WTC11 (cell line): ENCODE results near the gene MLH3. TPM values are rescaled to one million over a fixed set of nuclear protein-coding genes. Genes with fewer than 3 reads are reported as not detected.

Experiments
- ATAC-seq: fragments of 200-7000 bp; cut with Tn5 transposase; 2 replicates; pipeline ENCODE4 v1.10.0; 2021; ENCODE audit warnings: mild to moderate bottlenecking, moderate library complexity
- CTCF ChIA-PET: fragments of 300-600 bp; sonication (Branson Sonifier 250); formaldehyde crosslinking; loops from one replicate; lab custom pipeline; 2021; ENCODE audit warnings: antibody characterized with exemption; lab: Charles Lee
- POLR2A ChIA-PET: fragments of 350-600 bp; sonication (Branson Sonifier 250); formaldehyde crosslinking; loops from one replicate; lab custom pipeline; 2021; ENCODE audit warnings: antibody characterized with exemption; lab: Charles Lee
- DNase-seq: peaks from one replicate; pipeline ENCODE4 v3.0.0; 2021; ENCODE audit warnings: low spot score
- H3K27ac Mint-ChIP-seq: 2 replicates; pipeline ENCODE4 v1.8.0; 2021; ENCODE audit warnings: mixed read lengths
- H3K27me3 Mint-ChIP-seq: 2 replicates; pipeline ENCODE4 v1.8.0; 2021; ENCODE audit warnings: low read depth, mild to moderate bottlenecking, moderate library complexity, mixed read lengths
- H3K36me3 Mint-ChIP-seq: 2 replicates; pipeline ENCODE4 v1.8.0; 2021; ENCODE audit warnings: mixed read lengths
- H3K4me1 Mint-ChIP-seq: 2 replicates; pipeline ENCODE4 v1.8.0; 2022; ENCODE audit warnings: mixed read lengths
- H3K4me3 Mint-ChIP-seq: 2 replicates; pipeline ENCODE4 v1.8.0; 2021; ENCODE audit warnings: mild to moderate bottlenecking, moderate library complexity, mixed read lengths
- H3K9me3 Mint-ChIP-seq: 2 replicates; pipeline ENCODE4 v1.8.0; 2021; ENCODE audit warnings: mixed read lengths
- CBFB ChIP-seq: sonication (generic); formaldehyde crosslinking; IDR thresholded peaks from 2 replicates; pipeline ENCODE4 v1.8.1; 2022; ENCODE audit warnings: mild to moderate bottlenecking, low read depth, missing genetic modification reagents
- ELF4 ChIP-seq: sonication (generic); formaldehyde crosslinking; IDR thresholded peaks from 2 replicates; pipeline ENCODE4 v1.8.1; 2022; ENCODE audit warnings: low read depth, mild to moderate bottlenecking, moderate library complexity, missing genetic modification reagents
- FOXJ3 ChIP-seq: sonication (generic); formaldehyde crosslinking; IDR thresholded peaks from 2 replicates; pipeline ENCODE4 v1.9.0; 2021; ENCODE audit warnings: missing genetic modification reagents, mild to moderate bottlenecking, borderline replicate concordance
- FOXP1 ChIP-seq: sonication (generic); formaldehyde crosslinking; IDR thresholded peaks from 2 replicates; pipeline ENCODE4 v1.8.0; 2022; ENCODE audit warnings: missing genetic modification reagents, mild to moderate bottlenecking, moderate library complexity, borderline replicate concordance
- NFYB ChIP-seq: sonication (generic); formaldehyde crosslinking; conservative IDR thresholded peaks from 2 replicates; pipeline ENCODE4 v1.8.0; 2022; ENCODE audit warnings: low read depth, missing genetic modification reagents
- NR2C2 ChIP-seq: sonication (generic); formaldehyde crosslinking; IDR thresholded peaks from 2 replicates; pipeline ENCODE4 v1.8.0; 2022; ENCODE audit warnings: mild to moderate bottlenecking, missing genetic modification reagents
- SMAD3 ChIP-seq: sonication (generic); formaldehyde crosslinking; IDR thresholded peaks from 2 replicates; pipeline ENCODE4 v1.8.0; 2022; ENCODE audit warnings: missing genetic modification reagents, mild to moderate bottlenecking, borderline replicate concordance
- TP53 ChIP-seq: sonication (generic); formaldehyde crosslinking; IDR thresholded peaks from 2 replicates; pipeline ENCODE4 v1.8.1; 2023; ENCODE audit warnings: mild to moderate bottlenecking, missing genetic modification reagents
- ZBTB21 ChIP-seq: sonication (generic); formaldehyde crosslinking; IDR thresholded peaks from 2 replicates; pipeline ENCODE4 v1.8.1; 2023; ENCODE audit warnings: mild to moderate bottlenecking, missing genetic modification reagents, borderline replicate concordance
- ZNF532 ChIP-seq: fragments of 250-450 bp; sonication (Bioruptor Pico); IDR thresholded peaks from 2 replicates; pipeline ENCODE4 v1.9.0; 2021; ENCODE audit warnings: mild to moderate bottlenecking, borderline replicate concordance
- ZNF671 ChIP-seq: fragments of 250-450 bp; sonication (Bioruptor Pico); IDR thresholded peaks from 2 replicates; pipeline ENCODE4 v1.8.0; 2021; ENCODE audit warnings: mild to moderate bottlenecking
- total RNA-seq: library from RNA; stranded (reverse); gene quantifications from 3 replicates; pipeline ENCODE4 v1.2.3, GENCODE V29; 2021
- TF ChIP-seq, protein P1 (sequence below): fragments of 250-450 bp; sonication (Bioruptor Pico); IDR thresholded peaks from 2 replicates; pipeline ENCODE4 v1.8.0; 2021; ENCODE audit warnings: mild to moderate bottlenecking
- TF ChIP-seq, protein P2 (sequence below): sonication (generic); formaldehyde crosslinking; IDR thresholded peaks from 2 replicates; pipeline ENCODE4 v1.8.1; 2023; ENCODE audit warnings: mild to moderate bottlenecking, missing genetic modification reagents
- TF ChIP-seq, protein P3 (sequence below): fragments of 250-450 bp; sonication (Bioruptor Pico); IDR thresholded peaks from 2 replicates; pipeline ENCODE4 v1.9.0; 2021; ENCODE audit warnings: moderate library complexity, mild to moderate bottlenecking, inconsistent platforms, borderline replicate concordance
- TF ChIP-seq, protein P4 (sequence below): sonication (generic); formaldehyde crosslinking; IDR thresholded peaks from 2 replicates; pipeline ENCODE4 v1.8.0; 2023; ENCODE audit warnings: missing genetic modification reagents
- TF ChIP-seq, protein P5 (sequence below): sonication (generic); formaldehyde crosslinking; IDR thresholded peaks from 2 replicates; pipeline ENCODE4 v1.8.1; 2023; ENCODE audit warnings: mild to moderate bottlenecking, missing genetic modification reagents, moderate library complexity
- TF ChIP-seq, protein P6 (sequence below): sonication (generic); formaldehyde crosslinking; IDR thresholded peaks from 2 replicates; pipeline ENCODE4 v1.8.1; 2022; ENCODE audit warnings: low read depth, mild to moderate bottlenecking, moderate library complexity, missing genetic modification reagents, borderline replicate concordance
- TF ChIP-seq, protein P7 (sequence below): sonication (generic); formaldehyde crosslinking; conservative IDR thresholded peaks from 2 replicates; pipeline ENCODE4 v1.8.1; 2022; ENCODE audit warnings: mild to moderate bottlenecking, missing genetic modification reagents

MLH3 gene
- total RNA-seq, 1 experiment from 2014 or later, result 16.7 TPM

DNA sequence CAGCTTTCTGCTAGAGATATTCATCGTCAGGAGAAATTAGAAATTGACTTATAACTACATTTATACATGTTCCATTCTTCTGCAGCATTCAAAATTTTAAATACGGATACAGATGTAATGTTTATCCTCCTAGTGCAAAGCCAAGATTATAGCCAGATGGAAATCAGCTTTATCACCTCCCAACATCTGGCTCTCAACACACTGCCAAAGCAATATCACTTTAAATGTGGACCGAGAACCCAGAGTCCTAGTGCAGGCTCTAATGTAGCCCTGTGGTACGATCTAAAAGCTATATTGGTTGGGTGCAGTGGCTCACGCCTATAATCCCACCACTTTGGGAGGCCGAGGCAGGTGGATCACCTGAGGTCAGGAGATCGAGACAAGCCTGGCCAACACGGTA, 6.5 kb downstream of the MLH3 start:
- no peak for ATAC-seq
- Mint-ChIP-seq H3K9me3 (no peaks in the 10 kb centered on the region), H3K4me3 (no peak overlapping the region), H3K4me1 (no peaks in the 10 kb centered on the region; the same call in 1 of the 2 replicates), H3K27ac (no peak overlapping the region), H3K36me3 (peaks cover 19% of the 10 kb centered on the region), H3K27me3 (no peaks in the 10 kb centered on the region)
- CTCF ChIA-PET, result interaction anchor here (0.7 kb wide), 1 partner anchor 184 kb away, joined by 3 read pairs; no protein-coding TSS in a partner anchor
- POLR2A ChIA-PET, result no interaction called here
- TF ChIP-seq NR2C2 (CRISPR knock-in tag), result no peak
- TF ChIP-seq, protein P1, sequence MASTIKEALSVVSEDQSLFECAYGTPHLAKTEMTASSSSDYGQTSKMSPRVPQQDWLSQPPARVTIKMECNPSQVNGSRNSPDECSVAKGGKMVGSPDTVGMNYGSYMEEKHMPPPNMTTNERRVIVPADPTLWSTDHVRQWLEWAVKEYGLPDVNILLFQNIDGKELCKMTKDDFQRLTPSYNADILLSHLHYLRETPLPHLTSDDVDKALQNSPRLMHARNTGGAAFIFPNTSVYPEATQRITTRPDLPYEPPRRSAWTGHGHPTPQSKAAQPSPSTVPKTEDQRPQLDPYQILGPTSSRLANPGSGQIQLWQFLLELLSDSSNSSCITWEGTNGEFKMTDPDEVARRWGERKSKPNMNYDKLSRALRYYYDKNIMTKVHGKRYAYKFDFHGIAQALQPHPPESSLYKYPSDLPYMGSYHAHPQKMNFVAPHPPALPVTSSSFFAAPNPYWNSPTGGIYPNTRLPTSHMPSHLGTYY, result no peak
- TF ChIP-seq, protein P2, sequence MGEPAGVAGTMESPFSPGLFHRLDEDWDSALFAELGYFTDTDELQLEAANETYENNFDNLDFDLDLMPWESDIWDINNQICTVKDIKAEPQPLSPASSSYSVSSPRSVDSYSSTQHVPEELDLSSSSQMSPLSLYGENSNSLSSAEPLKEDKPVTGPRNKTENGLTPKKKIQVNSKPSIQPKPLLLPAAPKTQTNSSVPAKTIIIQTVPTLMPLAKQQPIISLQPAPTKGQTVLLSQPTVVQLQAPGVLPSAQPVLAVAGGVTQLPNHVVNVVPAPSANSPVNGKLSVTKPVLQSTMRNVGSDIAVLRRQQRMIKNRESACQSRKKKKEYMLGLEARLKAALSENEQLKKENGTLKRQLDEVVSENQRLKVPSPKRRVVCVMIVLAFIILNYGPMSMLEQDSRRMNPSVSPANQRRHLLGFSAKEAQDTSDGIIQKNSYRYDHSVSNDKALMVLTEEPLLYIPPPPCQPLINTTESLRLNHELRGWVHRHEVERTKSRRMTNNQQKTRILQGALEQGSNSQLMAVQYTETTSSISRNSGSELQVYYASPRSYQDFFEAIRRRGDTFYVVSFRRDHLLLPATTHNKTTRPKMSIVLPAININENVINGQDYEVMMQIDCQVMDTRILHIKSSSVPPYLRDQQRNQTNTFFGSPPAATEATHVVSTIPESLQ (CRISPR knock-in tag), result no peak
- TF ChIP-seq, protein P3, sequence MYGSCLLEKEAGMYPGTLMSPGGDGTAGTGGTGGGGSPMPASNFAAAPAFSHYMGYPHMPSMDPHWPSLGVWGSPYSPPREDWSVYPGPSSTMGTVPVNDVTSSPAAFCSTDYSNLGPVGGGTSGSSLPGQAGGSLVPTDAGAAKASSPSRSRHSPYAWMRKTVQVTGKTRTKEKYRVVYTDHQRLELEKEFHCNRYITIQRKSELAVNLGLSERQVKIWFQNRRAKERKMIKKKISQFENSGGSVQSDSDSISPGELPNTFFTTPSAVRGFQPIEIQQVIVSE (CRISPR knock-in tag), result no peak
- TF ChIP-seq FOXJ3 (CRISPR knock-in tag), result no peak
- TF ChIP-seq, protein P4, sequence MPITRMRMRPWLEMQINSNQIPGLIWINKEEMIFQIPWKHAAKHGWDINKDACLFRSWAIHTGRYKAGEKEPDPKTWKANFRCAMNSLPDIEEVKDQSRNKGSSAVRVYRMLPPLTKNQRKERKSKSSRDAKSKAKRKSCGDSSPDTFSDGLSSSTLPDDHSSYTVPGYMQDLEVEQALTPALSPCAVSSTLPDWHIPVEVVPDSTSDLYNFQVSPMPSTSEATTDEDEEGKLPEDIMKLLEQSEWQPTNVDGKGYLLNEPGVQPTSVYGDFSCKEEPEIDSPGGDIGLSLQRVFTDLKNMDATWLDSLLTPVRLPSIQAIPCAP, result no peak
- no peak for DNase-seq

GRCh38 chr14:75044322-75044721, 6.9 kb downstream of the MLH3 start:
- Mint-ChIP-seq H3K27me3 (no peaks in the 10 kb centered on the region), H3K27ac (0 out of 2 replicates have a peak overlapping the region, but pooled peaks have one; percentile 54), H3K4me1 (no peaks in the 10 kb centered on the region; the same call in 1 of the 2 replicates), H3K36me3 (peaks cover 18% of the 10 kb centered on the region), H3K9me3 (no peaks in the 10 kb centered on the region), H3K4me3 (no peak overlapping the region)
- TF ChIP-seq, protein P5, sequence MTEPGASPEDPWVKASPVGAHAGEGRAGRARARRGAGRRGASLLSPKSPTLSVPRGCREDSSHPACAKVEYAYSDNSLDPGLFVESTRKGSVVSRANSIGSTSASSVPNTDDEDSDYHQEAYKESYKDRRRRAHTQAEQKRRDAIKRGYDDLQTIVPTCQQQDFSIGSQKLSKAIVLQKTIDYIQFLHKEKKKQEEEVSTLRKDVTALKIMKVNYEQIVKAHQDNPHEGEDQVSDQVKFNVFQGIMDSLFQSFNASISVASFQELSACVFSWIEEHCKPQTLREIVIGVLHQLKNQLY (CRISPR knock-in tag), result no peak
- TF ChIP-seq, protein P6, sequence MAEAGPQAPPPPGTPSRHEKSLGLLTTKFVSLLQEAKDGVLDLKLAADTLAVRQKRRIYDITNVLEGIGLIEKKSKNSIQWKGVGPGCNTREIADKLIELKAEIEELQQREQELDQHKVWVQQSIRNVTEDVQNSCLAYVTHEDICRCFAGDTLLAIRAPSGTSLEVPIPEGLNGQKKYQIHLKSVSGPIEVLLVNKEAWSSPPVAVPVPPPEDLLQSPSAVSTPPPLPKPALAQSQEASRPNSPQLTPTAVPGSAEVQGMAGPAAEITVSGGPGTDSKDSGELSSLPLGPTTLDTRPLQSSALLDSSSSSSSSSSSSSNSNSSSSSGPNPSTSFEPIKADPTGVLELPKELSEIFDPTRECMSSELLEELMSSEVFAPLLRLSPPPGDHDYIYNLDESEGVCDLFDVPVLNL (CRISPR knock-in tag), result no peak
- TF ChIP-seq FOXP1 (CRISPR knock-in tag) (no peak), ZNF532 (no peak), SMAD3 (CRISPR knock-in tag) (no peak), ELF4 (no peak), ZBTB21 (no peak), CBFB (CRISPR knock-in tag) (no peak), ZNF671 (no peak), NFYB (CRISPR knock-in tag) (no peak), TP53 (CRISPR knock-in tag) (no peak)
- TF ChIP-seq, protein P7, sequence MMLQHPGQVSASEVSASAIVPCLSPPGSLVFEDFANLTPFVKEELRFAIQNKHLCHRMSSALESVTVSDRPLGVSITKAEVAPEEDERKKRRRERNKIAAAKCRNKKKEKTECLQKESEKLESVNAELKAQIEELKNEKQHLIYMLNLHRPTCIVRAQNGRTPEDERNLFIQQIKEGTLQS, result no peak
- TF ChIP-seq, protein P2 (CRISPR knock-in tag), result no peak
- ATAC-seq (no peak), DNase-seq (no peak)
- CTCF ChIA-PET, result interaction anchor here (0.7 kb wide), 1 partner anchor 183 kb away, joined by 3 read pairs; no protein-coding TSS in a partner anchor
- POLR2A ChIA-PET, result no interaction called here
